HG03135 (cell line): Measurements from ENCODE around the gene WASF3.
"Not testable (repeated sequence)": the region's sequence is repeated elsewhere in the genome, so short reads cannot be mapped to it uniquely, and the experiment has no call there.

Experiments
- ATAC-seq: cut with Tn5 transposase; IDR thresholded peaks from one replicate; pipeline ENCODE4 v1.9.1; 2021; ENCODE audit warnings: mild to moderate bottlenecking, moderate library complexity; ENCODE audit not compliant: unreplicated experiment

Gene WASF3

DNA sequence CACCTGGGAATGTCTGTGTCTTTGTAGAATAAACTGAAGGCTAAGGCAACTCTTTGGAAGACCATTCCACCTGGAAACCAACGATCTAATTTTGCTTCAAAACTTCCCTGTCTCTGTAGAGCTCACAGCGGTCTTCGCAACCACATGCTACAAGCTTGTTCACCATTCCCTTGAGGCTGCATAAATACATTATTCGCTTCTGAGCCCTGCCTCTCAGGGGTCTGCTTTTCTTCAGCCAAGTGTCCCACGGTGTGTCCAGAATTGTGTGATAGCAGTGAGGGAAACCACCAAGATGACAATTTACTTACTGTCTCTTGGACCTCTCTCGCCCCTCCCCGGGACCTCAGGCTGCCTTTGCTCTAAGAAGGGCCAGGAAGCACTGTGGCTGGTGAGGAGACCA, 152.0 kb downstream of the WASF3 start:
- ATAC-seq: no peak

DNA sequence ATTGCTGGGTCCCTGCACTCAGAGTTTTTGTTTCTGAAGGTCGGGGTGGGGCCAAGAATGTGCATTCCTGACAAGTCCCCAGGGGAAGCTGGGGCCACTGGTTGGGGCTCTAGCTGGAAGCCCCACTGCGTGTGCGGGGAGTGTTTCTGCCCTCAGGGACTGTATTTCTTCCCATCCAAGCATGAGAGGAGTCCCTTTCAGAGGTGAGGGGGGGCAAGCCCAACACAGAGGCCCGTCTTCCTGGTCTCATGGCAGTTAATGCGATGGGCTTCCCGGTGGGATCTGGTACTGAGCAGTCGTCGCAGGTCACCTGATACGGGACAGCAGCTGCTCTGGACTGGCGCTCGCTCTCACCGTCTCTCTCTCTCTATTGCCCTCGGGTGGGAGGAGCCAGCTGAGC, 152.7 kb downstream of the WASF3 start:
- no peak for ATAC-seq

DNA sequence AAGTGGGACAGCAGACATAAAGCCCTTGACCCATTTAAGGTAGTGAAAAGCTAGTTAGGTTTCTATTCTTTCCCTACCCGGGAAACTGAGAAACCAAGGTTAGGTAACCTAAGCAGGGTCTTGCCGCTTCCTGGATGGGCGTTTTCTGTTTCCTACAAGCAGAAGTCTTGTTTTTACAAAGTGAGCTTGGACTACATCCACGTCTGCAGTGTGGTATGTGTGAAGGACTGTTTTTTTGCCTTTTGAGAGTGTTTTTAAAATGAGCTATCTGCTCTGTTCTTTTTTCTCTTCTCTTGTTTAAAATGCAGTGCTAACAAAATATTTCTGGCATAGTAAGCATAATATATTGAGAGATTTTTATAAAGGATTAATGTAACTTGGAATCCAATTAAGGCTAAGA, 153.7 kb downstream of the WASF3 start:
- no peak for ATAC-seq

DNA sequence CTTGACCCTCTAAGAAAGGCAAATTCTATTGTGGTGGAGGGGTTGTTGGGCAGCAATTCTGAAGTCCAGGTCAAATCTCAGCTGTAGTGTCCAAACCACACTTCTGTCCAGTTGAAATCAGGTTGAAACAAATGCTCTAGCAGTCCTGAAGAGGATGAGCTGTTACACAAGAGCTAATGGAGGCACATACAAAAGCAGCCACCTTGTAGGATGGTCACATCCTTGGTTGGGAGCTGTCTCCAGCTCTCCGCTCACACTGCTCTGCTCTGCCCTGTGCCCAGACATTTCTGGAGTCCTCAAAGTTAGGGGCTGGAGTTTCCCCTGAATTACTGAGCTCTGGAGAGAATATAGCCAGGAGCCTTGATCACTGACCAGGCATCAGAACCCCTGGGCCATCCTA, 155.9 kb downstream of the WASF3 start:
- ATAC-seq: no peak

DNA sequence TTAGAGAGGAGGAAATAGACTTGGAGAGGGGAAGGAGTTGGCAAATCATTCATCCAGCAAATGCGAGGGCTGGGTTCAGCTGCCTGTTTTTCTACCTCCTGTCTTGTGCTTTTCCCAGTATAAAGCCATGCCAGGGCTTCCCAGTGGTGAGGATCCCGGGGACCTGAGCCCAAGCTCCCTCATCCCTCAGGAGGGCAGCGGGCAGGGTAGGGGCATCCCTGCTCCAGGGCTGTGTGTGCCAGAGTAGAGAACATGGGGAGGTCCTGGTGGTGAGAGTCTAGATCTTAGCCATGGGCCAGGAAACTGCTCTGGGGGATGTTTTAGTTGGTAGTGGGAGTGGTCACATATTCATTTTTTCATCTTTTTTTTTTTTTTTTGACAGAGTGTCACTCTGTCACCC, 159.5 kb downstream of the WASF3 start:
- no peak for ATAC-seq

DNA sequence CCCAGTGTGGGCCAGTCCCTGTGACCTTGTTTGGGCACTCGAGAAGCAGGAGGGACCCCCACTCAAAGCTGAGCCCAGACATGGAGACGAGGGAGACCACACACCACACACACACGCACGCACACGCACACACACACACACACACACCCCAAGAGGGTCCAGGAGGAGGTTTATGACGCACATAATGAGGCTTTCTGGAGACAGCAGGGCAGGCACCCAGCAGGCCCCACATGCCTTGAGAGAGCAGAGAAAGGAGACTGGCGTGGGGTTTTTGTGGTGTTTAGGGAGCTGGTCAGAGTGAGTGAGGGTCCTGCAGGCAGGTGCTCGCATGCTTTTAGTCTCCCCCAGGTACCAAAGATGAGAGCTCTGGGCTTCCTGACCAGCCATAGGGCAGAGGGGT, 160.7 kb downstream of the WASF3 start:
- no peak for ATAC-seq

DNA sequence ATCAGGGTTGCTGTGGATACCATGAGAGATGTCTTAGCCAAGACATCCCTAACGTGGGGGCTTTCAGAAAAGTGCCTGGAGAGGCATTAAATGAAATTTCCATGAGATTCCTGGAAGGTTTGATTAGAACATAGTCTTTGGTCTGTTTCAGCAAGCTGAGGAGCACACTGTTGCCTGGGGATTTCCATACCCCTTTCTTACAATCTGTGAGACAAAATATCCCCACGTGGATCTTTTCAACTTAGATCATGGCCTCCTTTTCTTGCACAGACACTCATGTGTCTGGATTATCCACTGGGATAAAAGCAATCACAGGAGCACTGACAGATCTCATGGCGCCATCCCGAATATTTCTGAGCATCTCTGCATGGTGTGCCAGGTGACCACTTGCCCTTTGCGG, 161.4 kb downstream of the WASF3 start:
- ATAC-seq: no peak

DNA sequence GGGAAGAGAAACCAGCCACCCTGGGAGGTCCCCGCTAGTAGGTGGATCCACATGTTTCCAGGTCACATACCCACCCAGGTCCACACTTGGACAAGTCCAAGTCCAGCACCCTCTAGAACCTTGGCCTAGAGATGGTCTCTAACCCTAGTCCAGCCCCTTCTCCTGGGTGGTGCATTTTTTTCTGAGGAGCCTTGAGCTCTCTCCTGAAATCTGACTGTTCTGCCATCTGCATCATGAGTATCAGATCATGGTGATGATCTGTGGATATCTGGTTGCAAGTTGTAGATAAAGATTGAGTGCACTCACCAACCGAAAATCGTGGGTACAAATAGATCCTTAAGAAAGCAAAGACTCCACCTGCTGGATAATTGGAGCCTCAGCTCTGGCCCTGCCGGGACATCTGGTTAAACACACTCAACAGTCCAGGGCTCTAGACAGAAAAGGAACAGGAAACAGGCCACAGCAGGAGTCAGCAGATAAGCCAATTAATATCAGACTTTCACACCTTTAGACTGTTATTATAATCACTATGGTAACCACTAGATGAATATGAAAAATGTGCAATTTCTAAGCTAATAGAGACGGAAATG, 162.0 kb downstream of the WASF3 start:
- ATAC-seq: no peak

DNA sequence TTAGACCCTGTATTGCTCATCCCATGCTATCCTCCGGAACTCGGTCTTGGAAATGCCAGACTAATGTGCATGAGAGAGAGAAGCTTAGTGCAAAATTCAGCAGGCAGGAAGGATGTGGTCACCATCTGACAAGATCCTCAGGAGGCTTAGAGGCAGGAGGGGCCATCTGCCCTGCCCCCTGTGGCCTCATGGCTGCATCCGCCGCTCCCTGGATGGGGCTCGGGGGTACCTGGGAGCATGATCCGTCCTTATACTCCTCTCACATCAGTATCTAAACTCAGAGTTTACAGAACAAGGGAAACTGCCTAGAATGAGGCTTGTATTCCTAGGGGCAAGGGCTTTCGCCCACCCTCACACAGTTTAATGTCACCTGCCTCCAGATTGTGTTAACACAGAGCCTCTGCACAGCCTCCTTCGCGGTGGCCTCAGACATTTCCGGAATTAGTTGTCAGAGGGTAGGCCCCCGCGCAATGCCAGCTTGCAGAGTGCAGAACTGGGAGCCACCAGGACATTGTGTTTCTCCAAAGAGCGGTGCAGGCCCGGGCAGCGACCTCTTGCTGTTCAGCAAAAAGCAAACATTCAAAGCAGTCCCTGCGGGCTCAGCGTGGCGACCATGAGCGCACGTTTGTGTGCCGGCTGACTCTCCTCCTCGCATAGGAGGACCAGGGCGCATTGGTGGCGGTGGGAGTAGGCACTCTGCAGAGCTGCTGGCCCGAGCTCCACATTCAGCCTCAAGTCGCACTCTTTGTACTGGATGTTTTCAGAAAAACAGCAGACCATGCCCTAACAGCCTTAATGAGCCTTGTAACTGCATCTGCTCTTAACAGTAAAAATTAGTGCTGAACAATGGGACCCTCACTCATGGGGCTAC, 164.0 kb downstream of the WASF3 start:
- no peak for ATAC-seq

DNA sequence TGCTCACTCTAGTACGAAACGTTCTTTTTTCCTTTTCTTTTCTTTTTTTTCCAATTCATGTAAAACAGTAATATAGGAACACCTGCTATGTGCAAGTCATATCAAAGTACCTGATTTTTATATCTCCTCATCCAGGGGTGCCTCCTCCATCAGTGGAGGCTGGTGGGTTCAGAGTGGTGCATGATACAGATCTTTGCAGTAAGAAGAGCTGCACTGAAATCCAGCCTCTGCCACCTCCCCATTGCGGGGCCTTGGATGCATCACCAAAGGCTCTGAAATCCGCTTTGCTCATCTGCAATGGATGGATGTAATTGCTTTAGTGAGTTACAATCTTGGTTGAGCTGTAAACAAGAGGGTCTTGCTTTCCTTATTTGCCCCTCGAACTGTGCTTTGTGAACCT, 164.8 kb downstream of the WASF3 start:
- ATAC-seq: no peak

DNA sequence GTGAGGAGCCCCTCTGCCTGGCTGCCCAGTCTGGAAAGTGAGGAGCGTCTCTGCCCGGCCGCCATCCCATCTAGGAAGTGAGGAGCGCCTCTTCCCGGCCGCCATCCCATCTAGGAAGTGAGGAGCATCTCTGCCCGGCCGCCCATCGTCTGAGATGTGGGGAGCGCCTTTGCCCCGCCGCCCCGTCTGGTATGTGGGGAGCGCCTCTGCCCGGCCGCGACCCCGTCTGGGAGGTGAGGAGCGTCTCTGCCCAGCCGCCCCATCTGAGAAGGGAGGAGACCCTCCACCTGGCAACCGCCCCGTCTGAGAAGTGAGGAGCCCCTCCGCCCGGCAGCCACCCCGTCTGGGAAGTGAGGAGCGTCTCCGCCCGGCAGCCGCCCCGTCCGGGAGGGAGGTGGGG, 166.1 kb downstream of the WASF3 start:
- ATAC-seq: not testable (repeated sequence)

DNA sequence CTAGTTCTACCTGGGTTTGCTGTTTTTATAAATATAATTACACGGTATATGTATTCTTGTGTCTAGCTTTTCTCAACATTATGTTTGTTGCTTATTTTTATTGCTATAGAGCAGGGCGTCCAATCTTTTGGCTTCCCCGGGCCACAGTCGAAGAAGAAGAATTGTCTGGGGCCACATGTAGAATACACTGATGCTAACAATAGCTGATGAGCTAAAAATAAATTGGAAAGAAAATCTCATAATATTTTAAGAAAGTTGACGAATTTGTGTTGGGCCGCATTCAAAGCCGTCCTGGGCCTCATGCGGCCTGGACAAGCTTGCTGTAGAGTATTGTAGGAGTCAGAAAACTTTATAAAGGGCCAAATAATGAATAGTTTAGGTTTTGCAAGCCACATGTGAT, 169.2 kb downstream of the WASF3 start:
- no peak for ATAC-seq

DNA sequence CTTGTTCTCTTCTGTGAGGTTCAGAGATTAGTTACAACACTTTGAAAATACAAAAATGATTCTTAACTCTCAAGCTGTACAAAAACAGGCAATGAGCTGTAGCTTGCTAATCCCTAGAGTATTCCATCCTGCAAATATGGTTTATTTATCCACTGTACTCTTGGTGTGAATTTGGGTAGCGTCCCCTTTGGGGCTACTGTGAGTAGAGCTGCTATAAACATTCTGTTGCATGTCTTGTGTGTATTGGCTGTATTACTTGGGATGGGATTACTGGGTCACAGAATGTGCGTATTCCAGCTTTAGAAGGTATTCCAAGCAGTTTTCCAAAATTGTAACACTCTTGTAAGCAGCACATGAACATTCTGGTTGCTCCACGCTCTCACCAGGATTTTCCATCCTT, 169.6 kb downstream of the WASF3 start:
- no peak for ATAC-seq

DNA sequence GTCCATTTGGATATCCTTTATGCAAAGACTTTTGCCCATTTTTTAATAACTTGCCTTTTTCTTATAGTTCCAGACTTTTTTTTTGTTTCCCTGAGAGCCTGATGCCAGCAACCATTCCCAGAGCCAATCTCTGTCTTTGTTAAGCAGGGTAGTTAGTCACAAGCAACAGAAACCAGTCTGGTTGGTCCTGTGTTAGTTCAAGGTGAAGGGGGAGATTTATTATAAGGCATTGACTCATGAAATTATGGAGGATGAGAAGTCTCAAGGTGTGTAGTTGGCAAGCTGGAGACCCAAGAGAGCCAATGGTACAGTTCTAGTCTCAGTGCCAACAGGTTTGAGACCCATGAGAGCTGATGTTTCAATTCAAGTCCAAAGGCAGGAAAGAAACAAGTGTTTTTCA, 170.2 kb downstream of the WASF3 start:
- no peak for ATAC-seq

DNA sequence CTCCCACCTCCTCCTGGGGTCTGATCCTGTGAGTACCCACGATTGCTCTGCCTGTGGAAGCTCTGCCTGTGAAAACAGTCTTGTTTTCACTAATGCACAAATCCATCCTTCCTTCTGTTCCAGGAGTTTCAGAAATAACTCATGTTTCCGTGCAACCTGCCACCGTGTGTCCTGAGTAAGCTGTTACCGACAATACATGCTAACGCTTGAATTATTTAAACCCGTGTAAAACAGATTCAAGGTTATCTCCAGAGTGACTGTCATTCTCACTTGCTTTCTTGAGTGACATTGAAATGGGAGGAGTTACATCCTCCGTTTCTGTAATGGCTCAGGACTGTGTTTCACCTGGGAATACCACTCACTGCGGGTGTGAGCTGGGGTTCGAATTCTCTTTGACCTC, 178.2 kb downstream of the WASF3 start:
- no peak for ATAC-seq
